Dermis microvascular lymphatic vessel endothelial cell (primary cell): ENCODE data around the gene DCP1B. TPM values are rescaled to one million over a fixed set of nuclear protein-coding genes. Genes with fewer than 3 reads are reported as not detected.

Experiments used
- DNase-seq, 2 donors: peaks; one replicate each; pipeline versions ENCODE4 v3.0.0 to v3.0.0-alpha.2; 2010; ENCODE audit warnings: low read depth in 2 of 2
- total RNA-seq: library from RNA; depleted of rRNA; stranded (reverse); fragments of >200 nt; gene quantifications from 2 replicates; pipeline ENCODE4 v1.2.1, GENCODE V29; 2014

DCP1B gene
- total RNA-seq, 1 donor from 2014 or later, result 3.9 TPM

- DNase-seq, result peak in 1 of 2 donors; percentile 69
Measured at GRCh38 chr12:2017546-2018337, 13.5 kb upstream of the DCP1B start.

GRCh38 chr12:2016862-2017545 is 12.7 kb upstream of the DCP1B start:
- DNase-seq, result no peak

- no peak for DNase-seq
Measured at GRCh38 chr12:2014231-2014630, 10.0 kb upstream of the DCP1B start.

GRCh38 chr12:2013527-2014223 is 9.4 kb upstream of the DCP1B start:
- peak in 1 of 2 donors; percentile 19 for DNase-seq

GRCh38 chr12:2013086-2013485 is 8.8 kb upstream of the DCP1B start:
- DNase-seq, result no peak

GRCh38 chr12:2011643-2012607 is 7.7 kb upstream of the DCP1B start:
- no peak for DNase-seq

GRCh38 chr12:2009623-2010022 is 5.4 kb upstream of the DCP1B start:
- no peak for DNase-seq

GRCh38 chr12:2008677-2009076 is 4.4 kb upstream of the DCP1B start:
- no peak for DNase-seq

- DNase-seq, result no peak
Measured at GRCh38 chr12:2003676-2004112, 563 bp downstream of the DCP1B start.

- DNase-seq, result no peak
Measured at GRCh38 chr12:1995205-1995896, 8.9 kb downstream of the DCP1B start.

GRCh38 chr12:1994429-1995143 is 9.7 kb downstream of the DCP1B start:
- DNase-seq, result no peak

GRCh38 chr12:1993871-1994371 is 10.3 kb downstream of the DCP1B start:
- DNase-seq, result no peak

GRCh38 chr12:1993341-1993740 is 10.9 kb downstream of the DCP1B start:
- peak in 1 of 2 donors; percentile 69 for DNase-seq

- no peak for DNase-seq
Measured at GRCh38 chr12:1992732-1993131, 11.5 kb downstream of the DCP1B start.

GRCh38 chr12:1989111-1989510 is 15.1 kb downstream of the DCP1B start:
- no peak for DNase-seq

GRCh38 chr12:1984759-1985158 is 19.5 kb downstream of the DCP1B start:
- DNase-seq, result no peak

- no peak for DNase-seq
Measured at GRCh38 chr12:1980282-1980681, 24.0 kb downstream of the DCP1B start.

- DNase-seq, result no peak
Measured at GRCh38 chr12:1978078-1978862, 26.0 kb downstream of the DCP1B start.

GRCh38 chr12:1977588-1977987 is 26.7 kb downstream of the DCP1B start:
- no peak for DNase-seq
